NCI-H1930 (cell line): ENCODE results near the gene SLC22A16.
"Not testable (repeated sequence)": the region's sequence is repeated elsewhere in the genome, so short reads cannot be mapped to it uniquely, and the experiment has no call there.

Experiments used
- DNase-seq, 2 experiments: peaks; one replicate each; lab custom pipeline; 2025; lab: John Stamatoyannopoulos, UW

The SLC22A16 gene

DNA sequence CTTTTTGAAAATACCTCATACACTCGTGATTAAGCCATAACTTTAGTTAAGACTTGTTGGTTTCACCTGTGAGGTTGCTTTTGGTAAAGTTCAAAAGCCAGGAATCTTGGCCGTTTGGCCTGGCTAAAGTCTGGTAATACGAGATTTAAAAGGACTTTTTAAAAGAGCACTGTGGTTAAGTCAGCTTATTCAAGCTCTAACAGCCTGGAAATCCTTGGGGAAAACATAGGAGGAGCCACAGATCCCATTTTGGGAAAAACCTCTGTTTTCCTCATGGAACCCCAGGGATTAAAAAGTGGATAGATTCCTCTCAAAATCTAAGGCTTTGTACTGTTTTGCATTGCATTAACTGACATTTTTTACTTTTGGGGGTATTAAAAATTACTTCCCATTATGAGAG is 13.7 kb upstream of the SLC22A16 start:
- no peak for DNase-seq

GRCh38 chr6:110488606-110489190 is 12.3 kb upstream of the SLC22A16 start:
- no peak for DNase-seq

- DNase-seq: not testable (repeated sequence)
Observed at GRCh38 chr6:110487968-110488381, 11.6 kb upstream of the SLC22A16 start.

- DNase-seq: no peak
Observed at GRCh38 chr6:110486756-110487155, 10.3 kb upstream of the SLC22A16 start.

DNA sequence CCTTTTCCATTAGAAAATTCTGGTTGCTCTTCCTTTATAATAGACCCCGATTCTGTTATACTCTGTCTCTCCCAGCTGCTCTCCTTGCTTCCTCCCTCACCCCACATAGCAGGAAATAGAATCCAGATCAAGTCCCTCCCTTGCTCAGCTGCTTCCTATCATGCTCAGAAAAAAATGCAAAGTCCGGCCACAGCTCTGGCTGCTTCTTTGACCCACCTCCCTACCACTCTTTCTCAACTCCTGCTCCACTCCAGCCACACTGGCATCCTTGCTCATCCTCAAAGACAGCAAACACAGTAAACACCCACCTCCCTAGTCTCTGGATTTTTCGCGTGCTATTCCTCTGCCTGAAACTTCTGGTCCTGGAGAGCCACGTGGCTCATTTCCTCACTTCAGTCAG is 9.1 kb upstream of the SLC22A16 start:
- DNase-seq: no peak

DNA sequence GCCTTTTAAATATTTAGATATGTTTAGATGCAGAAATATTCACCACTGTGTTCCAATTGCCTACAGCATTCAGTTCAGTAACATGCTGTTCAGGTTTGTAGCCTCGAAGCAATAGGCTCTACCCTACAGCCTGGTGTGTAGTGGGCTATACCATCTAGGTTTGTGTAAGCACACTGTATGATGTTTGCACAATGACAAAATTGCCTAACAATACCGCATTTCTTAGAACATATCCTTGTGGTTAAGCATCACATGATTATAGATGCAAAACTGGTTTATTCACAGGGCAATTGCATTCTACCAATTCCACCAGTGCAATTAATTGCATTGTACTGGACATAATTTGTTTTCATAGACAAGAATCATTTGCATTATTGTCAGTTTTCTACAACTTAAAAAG is 7.9 kb upstream of the SLC22A16 start:
- DNase-seq: no peak

- DNase-seq: no peak
Observed at GRCh38 chr6:110482774-110483400, 6.5 kb upstream of the SLC22A16 start.

DNA sequence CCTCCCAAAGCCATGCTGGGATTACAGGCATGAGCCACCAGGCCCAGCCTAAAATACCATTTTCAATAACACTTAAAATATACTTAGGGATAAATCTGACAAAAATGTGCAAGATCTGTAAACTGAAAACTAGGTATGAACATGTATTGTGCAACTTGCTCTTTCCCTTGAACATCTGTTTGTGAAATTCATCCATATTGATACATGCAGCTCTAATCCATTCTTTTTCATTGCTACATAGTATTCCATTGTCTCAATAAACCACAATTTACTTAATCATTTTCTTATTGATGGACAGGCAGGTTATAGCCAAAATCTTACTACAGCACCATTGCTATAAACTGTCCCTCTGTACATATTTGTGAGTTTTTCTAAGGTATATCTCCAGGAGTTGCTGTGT is 4.7 kb upstream of the SLC22A16 start:
- no peak for DNase-seq

- no peak for DNase-seq
Observed at GRCh38 chr6:110475066-110475653, 1.3 kb downstream of the SLC22A16 start.

DNA sequence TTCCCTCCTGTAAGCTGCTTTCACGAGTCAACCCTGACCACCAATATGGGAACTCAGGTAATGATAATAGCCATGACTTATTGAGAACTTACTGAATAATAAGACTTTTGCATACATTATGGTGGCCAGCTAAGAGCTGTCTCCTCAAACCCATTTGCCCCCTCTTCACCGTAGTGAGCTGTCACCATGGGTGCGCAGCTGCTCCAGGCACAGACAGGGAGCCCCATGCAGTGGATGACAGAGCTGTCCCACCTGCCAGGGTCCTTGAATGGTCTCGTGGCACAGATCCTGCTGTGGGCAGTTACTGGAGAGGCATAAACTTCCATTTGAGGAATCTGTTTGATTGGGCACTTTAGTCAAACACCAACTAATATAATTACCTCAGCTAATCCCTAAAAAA is 1.9 kb downstream of the SLC22A16 start:
- no peak for DNase-seq

DNA sequence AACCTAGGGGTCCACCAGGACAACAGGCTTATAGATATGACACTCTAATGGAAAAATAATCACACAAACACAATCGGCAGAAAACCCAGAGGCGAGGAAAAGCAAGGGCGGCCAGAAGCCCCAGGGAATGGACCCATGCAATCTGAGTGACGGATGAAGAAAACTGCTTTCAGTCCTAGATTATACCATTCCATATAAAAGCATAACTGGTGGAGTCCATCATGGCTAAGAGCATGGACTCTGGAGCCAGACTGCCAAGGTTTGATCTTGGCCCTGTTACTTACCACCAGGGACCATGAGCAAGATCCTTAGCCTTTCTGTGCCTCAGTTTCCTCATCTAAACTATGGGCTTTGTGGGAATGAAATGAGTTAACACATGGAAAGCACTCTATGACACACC is 3.7 kb downstream of the SLC22A16 start:
- no peak for DNase-seq

DNA sequence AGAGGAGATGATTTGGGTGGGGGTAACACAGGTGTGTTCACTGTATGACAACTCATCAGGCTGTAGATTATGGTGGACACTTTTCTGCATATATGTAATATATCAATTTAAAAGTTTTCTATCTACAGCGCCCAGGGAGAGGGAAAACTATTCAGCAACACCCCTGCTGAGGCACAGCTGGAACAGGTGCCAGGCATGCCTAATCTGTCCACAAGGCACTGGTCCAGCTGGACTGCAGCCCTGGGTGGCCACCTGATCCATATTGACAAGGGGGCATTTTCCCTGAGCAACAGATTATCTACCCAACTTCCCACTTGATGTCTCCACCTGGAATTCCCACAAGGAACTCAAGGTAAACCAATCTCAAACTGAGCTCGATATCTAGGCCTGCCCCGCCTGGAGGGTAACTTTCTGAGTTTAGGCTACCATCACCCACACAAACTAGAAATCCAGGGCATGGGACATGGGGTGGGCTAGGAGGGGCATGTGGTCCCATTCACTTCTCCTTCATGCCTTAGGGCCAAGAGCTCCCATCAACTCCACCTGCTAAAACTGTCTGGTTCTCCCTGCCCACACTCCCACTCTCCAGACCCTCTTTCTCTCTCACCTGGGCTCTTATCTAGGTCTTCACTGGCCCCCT is 4.6 kb downstream of the SLC22A16 start:
- DNase-seq: no peak

GRCh38 chr6:110468731-110469130 is 7.7 kb downstream of the SLC22A16 start:
- no peak for DNase-seq

DNA sequence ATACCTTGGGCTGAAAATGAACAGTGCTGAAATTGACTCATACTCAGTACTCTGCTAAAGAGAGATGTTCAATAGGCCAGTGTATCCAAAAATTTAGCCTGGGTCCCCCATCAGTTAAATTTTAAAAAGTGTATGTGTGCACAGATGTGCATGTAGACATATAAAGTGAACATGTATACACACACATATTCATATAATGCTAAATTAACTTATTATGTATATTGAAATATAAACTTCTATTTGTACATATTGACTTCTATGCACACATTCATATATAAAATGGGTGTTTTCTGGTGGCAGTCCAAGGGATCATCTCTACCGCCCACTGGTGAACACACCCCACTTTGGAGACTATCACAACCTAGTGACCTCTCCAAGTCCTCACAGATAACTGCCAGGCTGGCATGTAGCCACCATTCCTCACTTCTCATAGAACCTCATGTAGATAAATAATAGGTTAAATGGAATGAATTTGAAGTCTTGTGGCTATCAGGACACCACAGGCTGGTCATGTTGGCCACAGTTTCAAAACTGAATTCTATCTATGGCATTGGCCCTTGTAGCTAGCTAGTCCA is 8.8 kb downstream of the SLC22A16 start:
- no peak for DNase-seq

DNA sequence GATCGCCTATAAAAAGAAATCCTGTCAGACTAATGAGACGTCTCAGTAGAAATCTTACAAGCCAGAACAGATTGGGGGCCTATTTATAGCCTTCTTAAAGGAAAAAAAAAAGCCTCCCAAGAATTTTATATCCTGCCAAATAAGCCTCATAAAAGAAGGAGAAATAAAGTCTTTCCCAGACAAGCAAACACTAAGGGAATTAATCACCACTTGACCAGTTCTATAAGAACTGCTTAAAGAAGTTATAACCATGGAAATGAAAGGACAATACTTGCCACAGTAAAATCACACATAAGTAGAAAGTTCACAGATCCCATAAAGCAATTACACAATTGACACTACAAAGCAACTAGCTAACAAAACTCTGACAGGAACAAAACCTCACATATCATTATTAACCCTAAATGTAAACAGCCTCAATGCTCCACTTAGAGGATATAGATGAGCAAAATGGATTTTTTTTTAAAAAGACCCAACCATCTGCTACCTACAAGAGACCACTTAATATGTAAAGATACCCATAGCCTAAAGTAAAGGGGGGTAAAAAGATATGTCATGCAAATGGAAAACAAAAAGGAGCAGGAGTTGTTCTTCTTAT is 13.4 kb downstream of the SLC22A16 start:
- no peak for DNase-seq

GRCh38 chr6:110461376-110461775 is 15.0 kb downstream of the SLC22A16 start:
- DNase-seq: no peak

- no peak for DNase-seq
Observed at GRCh38 chr6:110459137-110459536, 17.3 kb downstream of the SLC22A16 start.

- no peak for DNase-seq
Observed at GRCh38 chr6:110458476-110458875, 17.9 kb downstream of the SLC22A16 start.

- DNase-seq: peak in 1 of 2 experiments; percentile 2
Observed at GRCh38 chr6:110457567-110458175, 18.7 kb downstream of the SLC22A16 start.

DNA sequence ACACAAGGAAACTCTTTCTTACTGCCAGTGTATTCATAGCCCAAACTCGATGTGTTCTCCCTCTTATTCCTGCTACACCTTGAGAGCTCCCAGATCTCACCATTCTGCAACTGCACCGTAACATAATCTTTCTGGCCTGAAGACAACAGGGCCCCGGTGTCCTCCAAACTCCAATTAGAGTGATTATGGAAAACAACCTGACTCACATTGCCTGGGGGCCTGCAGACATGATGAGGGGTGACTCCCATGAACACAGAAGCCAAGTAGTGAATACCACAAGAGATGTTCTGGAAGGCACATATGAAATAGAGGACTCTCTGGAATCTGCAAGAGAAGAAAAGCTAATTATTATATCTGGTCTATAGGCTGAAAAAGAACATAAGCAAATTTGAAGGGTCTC is 19.7 kb downstream of the SLC22A16 start:
- DNase-seq: no peak

DNA sequence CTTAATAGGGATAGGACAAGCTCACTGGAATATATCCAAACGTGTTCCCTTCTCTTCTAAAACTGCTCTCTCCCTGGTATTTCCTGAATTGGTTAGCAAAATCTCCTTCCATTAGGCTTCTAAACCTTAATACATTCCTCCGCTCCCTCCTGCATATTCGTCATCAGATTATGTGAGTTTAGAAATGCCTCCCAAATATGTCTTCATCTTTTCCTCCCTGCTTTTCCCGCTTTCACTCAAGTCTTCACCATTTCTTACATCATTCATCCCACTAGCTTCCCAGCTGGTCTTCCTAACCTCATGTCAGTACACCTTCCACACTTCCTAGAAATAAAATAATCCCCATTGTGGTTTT is 26.9 kb downstream of the SLC22A16 start:
- no peak for DNase-seq
